Loucy (cell line): ENCODE results near the gene NBEA.

Source experiments
- CTCF ChIP-seq: fragments of 200-600 bp; sonication (generic); conservative IDR thresholded peaks from 2 replicates; pipeline ENCODE4 v1.5.1; 2014; ENCODE audit warnings: mild to moderate bottlenecking, antibody characterized with exemption, low read length
- EZH2phosphoT487 ChIP-seq: fragments of 200-600 bp; IDR thresholded peaks from 2 replicates; pipeline ENCODE4 v1.6.1; 2018; ENCODE audit warnings: antibody characterized with exemption, mild to moderate bottlenecking, moderate library complexity, borderline replicate concordance

- TF ChIP-seq CTCF (no peak), EZH2phosphoT487 (no peak)
Observed at GRCh38 chr13:35211949-35212348, 269.9 kb downstream of the NBEA start.
